DND-41 (cell line): ENCODE data around the gene NOC2L.
"Not testable (repeated sequence)": the region's sequence is repeated elsewhere in the genome, so short reads cannot be mapped to it uniquely, and the experiment has no call there.

ENCODE experiments used
- ATAC-seq: fragments of 200-7000 bp; cut with Tn5 transposase; 3 replicates; pipeline ENCODE4 v1.9.1; 2021; ENCODE audit warnings: low read depth; ENCODE audit not compliant: insufficient read depth
- DNase-seq: peaks from one replicate; pipeline ENCODE4 v3.0.0-alpha.2; 2020
- H2AFZ ChIP-seq: 2 replicates; pipeline ENCODE4 v1.6.0; 2012; ENCODE audit warnings: low read depth, low read length
- H3K27ac ChIP-seq: 2 replicates; pipeline ENCODE4 v1.5.1; 2012; ENCODE audit warnings: low read length, inconsistent platforms
- H3K27me3 ChIP-seq: fragments of 200-600 bp; sonication (generic); 2 replicates; pipeline ENCODE4 v1.6.0; 2012; ENCODE audit warnings: low read length, mild to moderate bottlenecking, inconsistent platforms; ENCODE audit not compliant: insufficient read depth, poor library complexity
- H3K36me3 ChIP-seq: 2 replicates; pipeline ENCODE4 v1.5.1; 2012; ENCODE audit warnings: low read length, inconsistent platforms; ENCODE audit not compliant: insufficient read depth
- H3K4me1 ChIP-seq: 2 replicates; pipeline ENCODE4 v1.5.1; 2012; ENCODE audit warnings: mild to moderate bottlenecking, low read length; ENCODE audit not compliant: insufficient read depth
- H3K4me2 ChIP-seq: 2 replicates; pipeline ENCODE4 v1.6.0; 2012; ENCODE audit warnings: mild to moderate bottlenecking, moderate library complexity, low read length, inconsistent platforms; ENCODE audit not compliant: insufficient read depth
- H3K4me3 ChIP-seq, 2 experiments: fragments of 200-600 bp in 1 of 2; shearing (Covaris generic) in 1 of 2; 2 replicates each; pipeline ENCODE4 v1.5.1; 2012 to 2016; ENCODE audit warnings: inconsistent platforms in 2 of 2, low read length in 2 of 2, mild to moderate bottlenecking in 2 of 2, low read depth in 1 of 2, moderate library complexity in 1 of 2
- H3K79me2 ChIP-seq: 2 replicates; pipeline ENCODE4 v1.6.0; 2012; ENCODE audit warnings: low read length, inconsistent platforms; ENCODE audit not compliant: insufficient read depth
- H3K9ac ChIP-seq: 2 replicates; pipeline ENCODE4 v1.6.0; 2012; ENCODE audit warnings: low read depth, mild to moderate bottlenecking, inconsistent platforms, low read length, moderate library complexity
- H3K9me3 ChIP-seq: 2 replicates; pipeline ENCODE4 v1.5.1; 2012; ENCODE audit warnings: low read length, moderate library complexity, mild to moderate bottlenecking, inconsistent platforms; ENCODE audit not compliant: insufficient read depth, severe bottlenecking
- H4K20me1 ChIP-seq: 2 replicates; pipeline ENCODE4 v1.6.0; 2012; ENCODE audit warnings: low read length; ENCODE audit not compliant: insufficient read depth
- CTCF ChIP-seq: IDR thresholded peaks from 2 replicates; pipeline ENCODE4 v1.5.1; 2012; ENCODE audit warnings: borderline replicate concordance, low read length, moderate library complexity, mild to moderate bottlenecking; ENCODE audit not compliant: poor library complexity, severe bottlenecking; ENCODE audit errors: extremely low read depth
- EZH2 ChIP-seq: IDR thresholded peaks from 3 replicates; pipeline ENCODE4 v1.6.1; 2012; ENCODE audit warnings: borderline replicate concordance, low read depth, mild to moderate bottlenecking, moderate library complexity, low read length, inconsistent platforms; ENCODE audit not compliant: severe bottlenecking

Gene NOC2L

GRCh38 chr1:978835-979743 lies 20.0 kb upstream of the NOC2L start:
- Histone ChIP-seq H3K4me1 (peaks cover 17% of the 10 kb centered on the region), H3K27ac (no peak overlapping the region), H3K36me3 (no peaks in the 10 kb centered on the region), H3K9ac (no peak overlapping the region), H3K9me3 (no peaks in the 10 kb centered on the region), H2AFZ (no peak overlapping the region), H4K20me1 (peaks cover 12% of the 10 kb centered on the region), H3K27me3 (peaks cover 9% of the 10 kb centered on the region), H3K4me3 (no peak overlapping the region), H3K79me2 (no peaks in the 10 kb centered on the region), H3K4me2 (no peak overlapping the region)
- TF ChIP-seq EZH2 (no peak), CTCF (no peak)
- ATAC-seq: no peak
- no peak for DNase-seq

DNA sequence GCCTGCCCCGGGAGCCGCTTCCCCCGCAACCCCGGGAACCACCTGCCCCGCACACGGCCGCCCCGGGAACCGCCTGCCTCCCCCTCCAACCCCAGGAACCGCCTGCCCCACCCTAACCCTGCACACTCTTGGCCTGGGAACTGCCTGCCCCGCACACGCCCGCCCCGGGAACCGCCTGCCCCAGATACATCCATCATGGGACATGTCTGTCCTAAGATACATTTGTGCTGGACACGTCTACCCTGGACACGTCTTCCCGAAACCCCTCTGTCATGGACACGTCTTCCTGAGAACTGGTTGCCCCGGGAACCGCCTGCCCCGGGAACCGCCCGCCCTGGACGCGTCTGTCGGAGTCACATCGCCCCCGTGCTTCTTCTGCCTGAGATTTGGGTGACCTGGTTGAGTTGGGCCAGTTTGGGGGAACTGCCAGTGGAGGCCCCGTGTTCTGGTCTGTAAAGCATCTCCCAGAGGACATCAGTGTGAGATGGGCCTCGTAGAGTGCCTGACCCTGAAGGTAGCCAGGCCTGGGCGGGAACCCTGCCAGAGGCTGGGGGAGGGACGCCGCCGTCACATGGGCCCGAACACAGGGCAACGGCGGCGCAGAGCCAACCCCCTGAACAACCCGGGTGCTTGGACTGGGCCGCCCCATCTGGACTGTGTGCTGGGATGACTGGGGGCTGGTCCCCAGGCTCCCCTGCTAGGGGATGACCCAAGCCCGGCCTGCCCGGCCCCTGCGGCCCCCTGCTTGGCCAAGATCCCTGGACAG lies 19.2 kb upstream of the NOC2L start:
- peaks cover 9% of the 10 kb centered on the region for H3K27me3 ChIP-seq
- no peak overlapping the region for H2AFZ ChIP-seq
- no peak overlapping the region for H3K4me2 ChIP-seq
- no peaks in the 10 kb centered on the region for H3K9me3 ChIP-seq
- DNase-seq (no peak), ATAC-seq (no peak)
- peaks cover 15% of the 10 kb centered on the region for H3K4me1 ChIP-seq
- no peaks in the 10 kb centered on the region for H3K79me2 ChIP-seq
- no peak for TF ChIP-seq CTCF
- no peak for TF ChIP-seq EZH2
- no peak overlapping the region for H3K27ac ChIP-seq
- H4K20me1 ChIP-seq: peaks cover 6% of the 10 kb centered on the region
- H3K9ac ChIP-seq: no peak overlapping the region
- no peaks in the 10 kb centered on the region for H3K36me3 ChIP-seq
- H3K4me3 ChIP-seq: no peak overlapping the region

DNA sequence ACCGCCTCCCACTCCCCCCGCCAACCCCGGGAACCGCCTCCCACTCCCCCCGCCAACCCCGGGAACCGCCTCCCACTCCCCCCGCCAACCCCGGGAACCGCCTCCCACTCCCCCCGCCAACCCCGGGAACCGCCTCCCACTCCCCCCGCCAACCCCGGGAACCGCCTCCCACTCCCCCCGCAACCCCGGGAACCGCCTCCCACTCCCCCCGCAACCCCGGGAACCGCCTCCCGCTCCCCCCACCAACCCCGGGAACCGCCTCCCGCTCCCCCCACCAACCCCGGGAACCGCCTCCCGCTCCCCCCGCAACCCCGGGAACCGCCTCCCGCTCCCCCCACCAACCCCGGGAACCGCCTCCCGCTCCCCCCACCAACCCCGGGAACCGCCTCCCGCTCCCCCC lies 17.7 kb upstream of the NOC2L start:
- H2AFZ ChIP-seq, DNase-seq, ATAC-seq, H3K9me3 ChIP-seq, H3K27me3 ChIP-seq, H3K4me2 ChIP-seq, H3K4me3 ChIP-seq, H3K79me2 ChIP-seq, H3K27ac ChIP-seq, H3K9ac ChIP-seq, H4K20me1 ChIP-seq, H3K36me3 ChIP-seq: not testable (repeated sequence)
- H3K4me1 ChIP-seq: peaks cover 15% of the 10 kb centered on the region
